ENCODE measurements around the gene OR2T27.
"Not testable (repeated sequence)": the region's sequence is repeated elsewhere in the genome, so short reads cannot be mapped to it uniquely, and the experiment has no call there.

Gene OR2T27, protein sequence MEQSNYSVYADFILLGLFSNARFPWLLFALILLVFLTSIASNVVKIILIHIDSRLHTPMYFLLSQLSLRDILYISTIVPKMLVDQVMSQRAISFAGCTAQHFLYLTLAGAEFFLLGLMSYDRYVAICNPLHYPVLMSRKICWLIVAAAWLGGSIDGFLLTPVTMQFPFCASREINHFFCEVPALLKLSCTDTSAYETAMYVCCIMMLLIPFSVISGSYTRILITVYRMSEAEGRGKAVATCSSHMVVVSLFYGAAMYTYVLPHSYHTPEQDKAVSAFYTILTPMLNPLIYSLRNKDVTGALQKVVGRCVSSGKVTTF

DNA sequence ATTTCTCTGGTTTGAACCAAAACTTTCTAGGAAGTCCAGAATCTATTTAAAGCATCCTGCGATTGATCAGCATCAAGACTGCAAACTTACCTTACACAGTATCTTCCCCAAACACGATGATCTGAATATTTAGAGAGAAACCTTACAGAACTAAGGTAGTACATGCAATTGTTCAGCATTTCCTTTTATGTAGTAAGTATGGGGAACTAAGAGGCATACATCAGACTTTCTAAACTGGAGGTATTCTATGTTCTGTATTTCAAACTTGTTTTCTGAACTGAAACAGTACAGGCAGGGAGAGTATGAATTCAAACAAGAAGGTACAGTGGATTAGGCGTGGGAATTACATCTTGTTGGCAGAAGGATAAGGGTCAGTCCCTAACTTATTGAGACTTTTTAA, at the start of gene OR2T27:
OR2T27 (minus strand) TSS at position 175 of the 400 bp plus-strand sequence. CDS start 4,644 bp downstream, outside the sequence.
- DNase-seq (ENCODE audit: low spot score): not testable (repeated sequence)

GRCh38 chr1:248704606-248705005, 49.3 kb upstream of the OR2T27 start:
- DNase-seq (ENCODE audit: low spot score): no peak

DNA sequence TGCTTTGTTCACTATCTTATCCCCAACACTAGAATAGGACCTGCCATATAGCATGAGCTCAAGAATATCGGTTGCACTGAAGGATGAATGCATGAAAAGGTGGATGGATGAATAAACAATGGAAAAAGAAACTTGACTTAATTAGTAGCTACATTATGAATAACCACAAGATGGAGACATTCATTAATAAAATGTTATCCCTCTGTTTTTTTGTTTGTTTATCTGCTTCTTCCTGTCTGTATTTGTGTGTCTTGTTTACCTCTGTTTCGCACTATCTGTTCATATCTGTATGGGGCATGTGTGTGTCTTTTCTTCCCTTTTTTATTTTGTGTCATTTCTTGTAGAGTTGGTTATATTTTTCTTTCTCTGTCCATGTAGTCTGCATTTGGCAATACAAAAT, 48.3 kb upstream of the OR2T27 start:
- no peak for DNase-seq (ENCODE audit: low spot score)

DNA sequence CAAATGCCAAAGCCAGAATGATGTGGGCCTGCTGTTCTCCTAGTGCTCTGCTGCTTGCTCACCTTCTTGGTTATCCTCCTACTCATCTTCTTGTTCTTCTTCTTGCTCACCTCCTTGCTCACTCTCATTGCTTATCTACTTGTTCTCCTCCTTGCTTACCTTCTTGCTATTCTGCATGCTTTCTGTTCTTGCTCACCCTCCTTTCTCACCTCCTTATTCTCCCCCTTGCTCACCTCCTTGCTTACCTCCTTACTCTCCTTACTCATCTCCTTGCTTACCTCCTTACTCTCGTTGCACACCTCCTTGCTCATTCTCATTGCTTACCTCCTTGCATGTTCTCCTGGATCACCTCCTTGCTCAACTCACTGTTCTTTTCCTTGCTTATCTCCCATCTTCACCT, 47.4 kb upstream of the OR2T27 start, which contains the start of gene OR14I1:
OR14I1 (minus strand) TSS at position 53 of the 400 bp plus-strand sequence.
- no peak for DNase-seq (ENCODE audit: low spot score)

DNA sequence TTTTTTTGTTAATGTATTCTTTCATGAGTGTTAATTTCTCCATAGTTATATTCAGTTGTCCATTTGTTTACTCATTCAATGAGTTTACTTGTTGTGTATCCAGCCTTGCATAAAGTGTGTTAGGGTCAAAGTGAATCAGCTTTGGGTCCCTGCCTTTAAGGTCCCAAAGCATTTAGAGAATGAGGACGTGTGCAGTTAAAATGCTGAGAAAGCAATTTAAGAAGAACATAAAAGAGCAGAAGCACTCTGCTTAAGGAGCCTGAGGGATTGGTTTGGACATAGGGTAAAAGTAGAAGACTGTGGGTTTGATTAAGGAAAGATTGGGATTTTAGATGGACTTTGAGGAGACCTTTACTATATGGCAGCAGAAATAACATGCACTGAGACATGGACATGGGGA, 43.8 kb upstream of the OR2T27 start:
- DNase-seq (ENCODE audit: low spot score): no peak

DNA sequence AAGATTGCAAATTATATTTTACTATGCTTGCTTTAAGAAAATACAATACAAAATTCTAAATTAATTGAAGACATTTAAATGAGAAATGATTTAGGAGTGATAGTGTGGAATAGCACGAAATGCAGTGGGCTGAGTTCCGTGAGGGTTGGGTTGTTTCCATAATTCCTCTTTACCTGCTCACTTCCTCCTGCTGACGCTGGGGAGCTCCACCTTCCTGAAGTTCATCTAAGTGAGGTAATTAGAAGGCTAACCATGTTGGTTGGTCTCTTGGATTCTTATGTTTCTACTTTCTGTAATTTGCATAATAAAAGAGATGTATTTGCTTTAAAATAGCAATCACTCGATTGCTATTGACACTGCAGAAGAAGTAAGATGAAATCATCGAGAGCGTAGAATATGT, 42.6 kb upstream of the OR2T27 start:
- no peak for DNase-seq (ENCODE audit: low spot score)

- DNase-seq (ENCODE audit: low spot score): no peak
Measured at GRCh38 chr1:248696774-248697173, 41.4 kb upstream of the OR2T27 start.

GRCh38 chr1:248696261-248696660, 40.9 kb upstream of the OR2T27 start:
- DNase-seq (ENCODE audit: low spot score): no peak

DNA sequence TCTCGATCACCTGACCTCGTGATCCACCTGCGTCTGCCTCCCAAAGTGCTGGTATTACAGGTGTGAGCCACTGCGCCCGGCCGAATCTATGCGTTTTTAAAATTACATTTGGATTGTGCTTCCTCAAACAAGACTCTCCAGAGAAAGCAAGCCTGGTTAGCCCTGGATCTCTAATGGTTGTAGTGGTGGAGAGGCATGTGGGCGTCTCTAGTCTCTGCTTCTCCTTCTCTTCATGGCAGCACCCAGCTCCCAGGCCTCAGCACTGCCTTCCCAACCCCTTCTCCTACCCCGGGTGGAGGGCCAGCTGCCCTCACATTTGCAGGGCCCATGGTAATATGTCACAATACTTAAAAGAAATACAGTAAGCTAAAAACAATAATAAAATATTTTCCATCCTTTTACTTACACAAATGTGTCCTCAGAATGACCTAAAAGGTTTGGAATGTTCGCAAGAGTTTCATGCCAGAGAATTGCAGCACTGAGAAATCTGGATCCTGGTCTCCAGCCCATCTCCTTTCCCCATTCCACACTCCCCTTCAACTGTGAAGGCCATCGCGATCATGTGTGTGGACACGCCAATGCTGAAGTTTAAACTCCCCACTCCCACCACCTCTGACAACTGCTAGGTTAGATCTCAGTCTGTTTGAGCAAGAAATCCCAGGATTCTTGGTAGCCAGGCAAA, 40.3 kb upstream of the OR2T27 start:
- DNase-seq (ENCODE audit: low spot score): no peak

DNA sequence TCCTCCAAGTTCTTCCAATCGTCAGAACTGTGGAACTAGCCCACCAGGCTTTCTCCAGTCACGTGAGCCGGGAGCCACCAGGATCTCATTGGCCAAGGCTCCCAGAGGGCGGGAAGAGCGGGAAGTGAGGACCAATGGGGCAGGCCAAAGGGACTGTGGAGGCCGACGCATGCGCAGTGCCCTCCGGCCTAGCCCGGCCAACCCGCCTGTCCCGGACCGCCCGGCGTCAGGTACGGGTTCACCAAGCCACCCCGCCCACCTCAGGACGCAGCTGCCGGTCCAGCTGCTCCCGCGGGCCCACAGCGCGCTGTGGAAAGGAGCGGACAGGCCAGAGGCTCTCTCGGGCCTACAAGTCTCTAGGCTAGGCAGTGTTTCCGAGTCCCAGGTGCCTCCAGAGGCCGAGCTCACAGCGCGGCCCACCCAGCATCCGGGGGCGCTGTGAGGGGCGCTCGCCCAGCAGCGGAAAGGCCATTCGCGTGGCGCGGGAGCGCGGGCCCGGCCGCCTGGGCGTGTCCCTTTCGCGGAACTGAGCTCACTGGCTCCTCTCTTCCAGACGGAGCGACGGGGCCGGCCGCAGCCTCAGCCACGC, 36.3 kb upstream of the OR2T27 start:
- DNase-seq (ENCODE audit: low spot score): no peak

DNA sequence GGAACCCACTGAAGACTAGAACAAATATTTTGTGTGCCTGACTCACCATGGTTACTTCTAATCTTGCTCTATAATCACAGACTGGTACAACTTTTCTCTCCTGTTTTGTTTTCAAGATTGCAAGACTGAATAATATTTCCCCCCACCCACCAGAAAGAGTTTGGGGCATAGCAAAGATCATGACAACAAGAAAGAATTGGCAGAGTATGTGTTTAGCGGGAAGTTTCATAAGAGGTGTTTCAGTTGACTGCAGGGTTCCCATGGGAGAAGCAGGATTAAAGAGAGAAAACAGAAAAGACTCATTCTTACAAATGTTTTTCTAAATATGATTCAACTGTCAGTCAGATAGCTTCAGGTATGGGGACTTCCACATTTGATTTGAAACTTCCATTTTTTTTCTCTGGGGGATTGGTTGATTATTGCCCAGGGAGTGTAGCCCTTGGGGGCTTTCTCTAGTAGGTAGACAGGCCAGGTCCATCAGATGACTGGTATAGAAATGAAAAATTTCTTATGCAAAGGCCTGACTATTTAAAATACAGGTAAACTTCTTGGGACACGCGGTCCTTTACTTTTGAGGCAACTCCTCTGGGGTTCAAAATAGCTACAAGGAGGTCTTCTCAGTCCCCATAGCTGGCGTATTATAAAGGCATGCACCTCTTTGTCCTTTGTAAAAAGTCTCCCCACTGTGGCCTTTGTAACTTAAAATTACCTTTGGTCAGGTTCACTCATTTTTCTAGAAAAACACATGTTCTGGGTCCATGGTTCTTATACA, 33.4 kb upstream of the OR2T27 start:
- DNase-seq (ENCODE audit: low spot score): no peak

DNA sequence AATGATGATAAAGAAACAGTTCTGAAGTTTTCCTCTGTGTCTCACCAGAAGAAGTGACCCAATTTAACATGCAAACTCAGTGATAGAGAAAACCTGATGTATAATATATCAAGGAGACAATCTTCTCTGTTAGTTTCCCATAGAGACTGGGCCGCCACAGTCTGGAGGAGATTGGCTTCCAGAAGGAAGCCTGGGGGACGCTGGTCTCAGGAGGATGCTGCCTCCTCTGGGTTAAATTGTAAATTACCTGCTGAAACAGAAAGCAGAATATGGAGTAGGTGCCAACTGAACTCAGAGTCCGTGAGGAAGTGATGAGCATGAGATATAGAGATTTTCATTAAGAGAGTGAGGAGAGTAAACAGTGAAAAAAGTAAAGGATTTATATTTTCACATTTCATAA, 31.5 kb upstream of the OR2T27 start:
- no peak for DNase-seq (ENCODE audit: low spot score)

DNA sequence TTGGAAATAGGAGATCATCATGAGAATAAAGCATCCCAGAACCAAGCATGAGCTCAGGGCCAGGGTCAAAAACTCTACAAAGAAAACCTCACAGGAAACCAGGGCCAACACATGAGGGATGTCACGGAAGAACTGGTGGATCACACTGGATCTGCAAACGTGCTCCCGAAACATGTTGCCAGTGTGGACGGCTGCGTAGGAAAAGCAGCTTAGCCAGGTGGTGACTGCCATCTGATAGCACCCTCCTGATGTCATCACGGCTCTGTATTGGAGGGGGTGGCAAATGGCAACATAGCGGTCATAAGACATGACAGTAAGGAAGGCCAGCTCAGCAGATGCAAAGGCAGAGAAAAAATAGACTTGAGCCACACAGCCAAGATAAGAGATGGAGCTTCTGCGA, 26.3 kb upstream of the OR2T27 start:
- DNase-seq (ENCODE audit: low spot score): no peak

DNA sequence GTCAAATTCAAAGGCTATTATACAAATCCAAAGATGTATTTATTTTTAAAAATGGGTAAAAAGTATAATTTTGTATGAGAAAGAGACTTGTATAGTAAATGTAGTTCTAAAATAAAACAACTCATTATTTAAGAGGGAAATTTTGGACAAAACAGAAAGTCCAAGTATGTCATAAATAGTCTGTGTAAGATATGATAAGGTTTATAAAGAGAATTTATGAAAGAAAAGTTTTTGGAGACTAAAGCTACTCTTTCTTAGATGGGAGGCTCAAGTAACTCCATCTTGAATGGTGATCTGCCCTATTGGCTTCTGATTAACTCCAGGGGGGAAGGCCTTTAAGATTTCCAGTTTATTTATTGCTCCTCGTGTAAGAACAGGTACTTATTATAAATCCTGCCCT, 14.7 kb upstream of the OR2T27 start:
- no peak for DNase-seq (ENCODE audit: low spot score)

GRCh38 chr1:248663453-248664328, 8.4 kb upstream of the OR2T27 start:
- DNase-seq (ENCODE audit: low spot score): not testable (repeated sequence)

- DNase-seq (ENCODE audit: low spot score): not testable (repeated sequence)
Measured at GRCh38 chr1:248656797-248657196, 1.5 kb upstream of the OR2T27 start.

- DNase-seq (ENCODE audit: low spot score): not testable (repeated sequence)
Measured at GRCh38 chr1:248648770-248649536, 6.4 kb downstream of the OR2T27 start.

GRCh38 chr1:248645178-248645577, 10.2 kb downstream of the OR2T27 start, which contains the start of gene OR2T35:
TSS of gene OR2T35 (minus strand) at chr1:248645278. CDS start at chr1:248639258, 6,020 bp downstream.
- not testable (repeated sequence) for DNase-seq (ENCODE audit: low spot score)

- not testable (repeated sequence) for DNase-seq (ENCODE audit: low spot score)
Measured at GRCh38 chr1:248642971-248643651, 12.2 kb downstream of the OR2T27 start.

- not testable (repeated sequence) for DNase-seq (ENCODE audit: low spot score)
Measured at GRCh38 chr1:248641583-248641982, 13.7 kb downstream of the OR2T27 start.

Data from kidney capillary endothelial cell (primary cell).